Measurements from ENCODE around the gene HRH3. TPM values are rescaled to one million over a fixed set of nuclear protein-coding genes. Genes with fewer than 3 reads are reported as not detected.

HRH3 gene
- total and polyA plus RNA-seq, 2 donors (not counting 1 experiment from before 2014, with no cell fraction given) = not detected

DNA sequence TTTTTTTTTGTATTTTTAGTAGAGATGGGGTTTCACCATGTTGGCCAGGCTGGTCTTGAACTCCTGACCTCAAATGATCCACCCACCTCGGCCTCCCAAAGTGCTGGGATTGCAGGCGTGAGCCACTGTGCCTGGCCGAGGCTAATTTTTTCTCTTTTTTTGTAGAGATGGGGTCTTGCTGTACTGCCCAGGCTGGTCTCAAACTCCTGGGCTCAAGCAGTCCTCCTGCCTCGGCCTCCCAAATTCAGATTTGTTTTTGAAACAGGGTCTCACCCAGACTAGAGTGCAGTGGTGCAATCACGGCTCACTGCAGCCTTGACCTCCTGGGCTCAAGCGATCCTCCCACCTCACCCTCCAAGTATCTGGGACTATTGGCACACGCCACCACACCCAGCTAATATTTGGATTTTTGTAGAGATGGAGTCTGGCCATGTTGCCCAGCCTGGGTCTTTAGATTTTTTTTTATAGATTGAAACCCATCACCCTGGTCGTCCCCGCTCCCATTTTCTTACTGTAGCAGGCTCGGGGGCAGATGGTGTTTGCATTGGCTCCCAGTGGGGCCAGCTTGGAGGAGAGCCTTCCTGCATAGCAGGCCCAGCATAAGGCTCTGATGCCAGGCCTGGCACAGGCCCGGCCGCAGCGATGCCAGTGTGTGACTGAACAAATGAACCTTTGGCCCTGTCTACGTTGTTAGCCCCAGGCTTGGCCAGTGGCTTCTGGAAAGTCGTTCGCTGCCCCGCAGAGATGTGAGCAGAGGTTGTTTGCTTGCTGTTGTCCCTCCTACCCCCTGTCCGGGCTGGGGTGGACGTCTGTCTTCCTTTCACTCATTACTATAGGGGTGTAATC is 41.5 kb downstream of the HRH3 start:
- no peak for ATAC-seq (ENCODE audit: low read depth)
- 96% methylated on average over 11 of the region's 19 CpGs for WGBS (ENCODE audit: insufficient coverage)

DNA sequence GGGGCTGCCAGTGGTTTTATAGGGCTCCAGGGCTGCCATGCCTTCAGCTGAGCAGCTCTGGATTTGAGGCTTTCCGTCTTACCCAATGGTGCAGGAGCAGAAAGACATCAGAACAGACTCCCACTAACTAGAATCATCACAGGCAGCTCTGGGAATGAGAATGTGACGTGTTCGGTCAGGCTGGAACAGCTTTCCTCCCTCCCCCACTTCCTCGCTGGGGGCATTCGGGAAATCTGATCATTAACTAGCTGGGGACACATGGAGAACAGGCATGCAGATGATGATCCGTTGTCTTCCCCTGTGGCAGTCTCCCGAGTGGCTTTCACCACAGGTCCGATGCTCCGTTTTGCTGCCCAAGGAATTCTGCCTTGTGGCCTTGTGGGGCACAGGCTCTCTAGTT is 42.8 kb downstream of the HRH3 start:
- Mint-ChIP-seq H3K4me3 (no peak overlapping the region), H3K27me3 (no peaks in the 10 kb centered on the region)

More for the DNA sequence above, 41.5 kb downstream of the HRH3 start:
- Histone ChIP-seq H3K4me1 (ENCODE audit: control insufficient read depth in 2 of 2, insufficient read depth in 2 of 2, low read length in 2 of 2) (peaks cover 9% of the 10 kb centered on the region in 2 donors), H3K9me3 (ENCODE audit: control extremely low read depth in 1 of 3, control insufficient read depth in 2 of 3, insufficient read depth in 1 of 3, low read length in 2 of 3) (no peaks in the 10 kb centered on the region), H3K4me3 (ENCODE audit: control extremely low read depth in 1 of 5, extremely low read depth in 1 of 5, insufficient read depth in 1 of 5, low read depth in 2 of 5, low read length in 4 of 5) (no peak overlapping the region), H3K4me2 (replicated peaks; ENCODE audit: low read depth, low read length, poor library complexity, severe bottlenecking) (no peak overlapping the region), H3K36me3 (replicated peaks in 1 of 2; ENCODE audit: control extremely low read depth in 1 of 2, control insufficient read depth in 1 of 2, extremely low read depth in 1 of 2, insufficient read depth in 2 of 2, low read length in 1 of 2) (no peaks in the 10 kb centered on the region), H3K27ac (ENCODE audit: low read length in 2 of 2) (no peak overlapping the region), H3K79me2 (ENCODE audit: control insufficient read depth, insufficient read depth, low read length) (peaks cover 14% of the 10 kb centered on the region), H3K9ac (ENCODE audit: low read length) (no peak overlapping the region), H3K27me3 (replicated peaks in 1 of 4; ENCODE audit: control extremely low read depth in 1 of 4, control insufficient read depth in 3 of 4, insufficient read depth in 4 of 4, low read length in 3 of 4) (no peaks in the 10 kb centered on the region), H4K20me1 (ENCODE audit: control insufficient read depth, insufficient read depth, low read length, poor library complexity, severe bottlenecking) (no peaks in the 10 kb centered on the region), H2AFZ (ENCODE audit: insufficient read depth, low read depth, low read length, poor library complexity, severe bottlenecking) (no peak overlapping the region)
- DNase-seq = no peak
- TF ChIP-seq EZH2 (IDR thresholded peaks at IDR 0.05; ENCODE audit: borderline replicate concordance, insufficient read depth, low read depth, low read length, poor library complexity, severe bottlenecking) = no peak
- TF ChIP-seq, protein P1, sequence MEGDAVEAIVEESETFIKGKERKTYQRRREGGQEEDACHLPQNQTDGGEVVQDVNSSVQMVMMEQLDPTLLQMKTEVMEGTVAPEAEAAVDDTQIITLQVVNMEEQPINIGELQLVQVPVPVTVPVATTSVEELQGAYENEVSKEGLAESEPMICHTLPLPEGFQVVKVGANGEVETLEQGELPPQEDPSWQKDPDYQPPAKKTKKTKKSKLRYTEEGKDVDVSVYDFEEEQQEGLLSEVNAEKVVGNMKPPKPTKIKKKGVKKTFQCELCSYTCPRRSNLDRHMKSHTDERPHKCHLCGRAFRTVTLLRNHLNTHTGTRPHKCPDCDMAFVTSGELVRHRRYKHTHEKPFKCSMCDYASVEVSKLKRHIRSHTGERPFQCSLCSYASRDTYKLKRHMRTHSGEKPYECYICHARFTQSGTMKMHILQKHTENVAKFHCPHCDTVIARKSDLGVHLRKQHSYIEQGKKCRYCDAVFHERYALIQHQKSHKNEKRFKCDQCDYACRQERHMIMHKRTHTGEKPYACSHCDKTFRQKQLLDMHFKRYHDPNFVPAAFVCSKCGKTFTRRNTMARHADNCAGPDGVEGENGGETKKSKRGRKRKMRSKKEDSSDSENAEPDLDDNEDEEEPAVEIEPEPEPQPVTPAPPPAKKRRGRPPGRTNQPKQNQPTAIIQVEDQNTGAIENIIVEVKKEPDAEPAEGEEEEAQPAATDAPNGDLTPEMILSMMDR (IDR thresholded peaks at IDR 0.05) = no peak
- ChIA-PET POLR2A (no interaction called here), CTCF (no interaction called here)
- no peak overlapping the region for H3K4me3 Mint-ChIP-seq
- intact Hi-C loops (cut with micrococcal nuclease) = no loop called here
- no peaks in the 10 kb centered on the region for H3K9me3 Mint-ChIP-seq (ENCODE audit: insufficient read depth)
- no peaks in the 10 kb centered on the region for H3K27me3 Mint-ChIP-seq
- peaks cover 15% of the 10 kb centered on the region for H3K4me1 Mint-ChIP-seq
- no peak overlapping the region for H3K27ac Mint-ChIP-seq

More for the DNA sequence above, 42.8 kb downstream of the HRH3 start:
- H3K79me2 ChIP-seq (ENCODE audit: control insufficient read depth, insufficient read depth, low read length) = peaks cover 4% of the 10 kb centered on the region
- H4K20me1 ChIP-seq (ENCODE audit: control insufficient read depth, insufficient read depth, low read length, poor library complexity, severe bottlenecking) = no peaks in the 10 kb centered on the region
- CTCF ChIA-PET = interaction anchor here (0.7 kb wide), 1 partner anchor 41 kb away, joined by 3 read pairs; no protein-coding TSS in a partner anchor
- ATAC-seq (ENCODE audit: low read depth) (no peak), DNase-seq (no peak)
- H3K4me2 ChIP-seq (replicated peaks; ENCODE audit: low read depth, low read length, poor library complexity, severe bottlenecking) = no peak overlapping the region
- H3K9ac ChIP-seq (ENCODE audit: low read length) = no peak overlapping the region
- no peak overlapping the region for H3K27ac ChIP-seq (ENCODE audit: low read length in 2 of 2)
- POLR2A ChIA-PET = interaction anchor here (0.7 kb wide), 1 partner anchor 15 kb away, joined by 8 read pairs; no protein-coding TSS in a partner anchor
- TF ChIP-seq EZH2 (IDR thresholded peaks at IDR 0.05; ENCODE audit: borderline replicate concordance, insufficient read depth, low read depth, low read length, poor library complexity, severe bottlenecking) = no peak
- no peak overlapping the region for H3K4me3 ChIP-seq (ENCODE audit: control extremely low read depth in 1 of 5, extremely low read depth in 1 of 5, insufficient read depth in 1 of 5, low read depth in 2 of 5, low read length in 4 of 5)
- intact Hi-C loops (cut with micrococcal nuclease) = no loop called here
- H3K4me1 ChIP-seq (ENCODE audit: control insufficient read depth in 2 of 2, insufficient read depth in 2 of 2, low read length in 2 of 2) = peaks cover 5 to 6% of the 10 kb centered on the region in 2 donors
- no peak overlapping the region for H2AFZ ChIP-seq (ENCODE audit: insufficient read depth, low read depth, low read length, poor library complexity, severe bottlenecking)
- H3K36me3 ChIP-seq (replicated peaks in 1 of 2; ENCODE audit: control extremely low read depth in 1 of 2, control insufficient read depth in 1 of 2, extremely low read depth in 1 of 2, insufficient read depth in 2 of 2, low read length in 1 of 2) = no peaks in the 10 kb centered on the region
- WGBS (ENCODE audit: insufficient coverage) = 98% methylated on average over 7 of the region's 9 CpGs
- H3K9me3 Mint-ChIP-seq (ENCODE audit: insufficient read depth) = no peaks in the 10 kb centered on the region
- H3K9me3 ChIP-seq (ENCODE audit: control extremely low read depth in 1 of 3, control insufficient read depth in 2 of 3, insufficient read depth in 1 of 3, low read length in 2 of 3) = no peaks in the 10 kb centered on the region
- no peaks in the 10 kb centered on the region for H3K27me3 ChIP-seq (replicated peaks in 1 of 4; ENCODE audit: control extremely low read depth in 1 of 4, control insufficient read depth in 3 of 4, insufficient read depth in 4 of 4, low read length in 3 of 4)
- H3K4me1 Mint-ChIP-seq = peaks cover 8% of the 10 kb centered on the region
- H3K27ac Mint-ChIP-seq = no peak overlapping the region

All from B cell (primary cell).